ENCODE results near the gene PDLIM4.

- TF ChIP-seq CTCF (IDR thresholded peaks at IDR 0.05), result no peak
- TF ChIP-seq POLR2A (IDR thresholded peaks at IDR 0.05), result no peak
These were observed 39.0 kb downstream of the PDLIM4 start for GRCh38 chr5:132296412-132297016.
